GM12801 (cell line): ENCODE data around the gene PLCXD1.

ENCODE experiments used
- CTCF ChIP-seq: IDR thresholded peaks from one replicate; pipeline ENCODE4 v1.5.1; 2011; ENCODE audit warnings: control low read depth; ENCODE audit not compliant: insufficient read length; ENCODE audit errors: extremely low read depth

The PLCXD1 gene, protein sequence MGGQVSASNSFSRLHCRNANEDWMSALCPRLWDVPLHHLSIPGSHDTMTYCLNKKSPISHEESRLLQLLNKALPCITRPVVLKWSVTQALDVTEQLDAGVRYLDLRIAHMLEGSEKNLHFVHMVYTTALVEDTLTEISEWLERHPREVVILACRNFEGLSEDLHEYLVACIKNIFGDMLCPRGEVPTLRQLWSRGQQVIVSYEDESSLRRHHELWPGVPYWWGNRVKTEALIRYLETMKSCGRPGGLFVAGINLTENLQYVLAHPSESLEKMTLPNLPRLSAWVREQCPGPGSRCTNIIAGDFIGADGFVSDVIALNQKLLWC

DNA sequence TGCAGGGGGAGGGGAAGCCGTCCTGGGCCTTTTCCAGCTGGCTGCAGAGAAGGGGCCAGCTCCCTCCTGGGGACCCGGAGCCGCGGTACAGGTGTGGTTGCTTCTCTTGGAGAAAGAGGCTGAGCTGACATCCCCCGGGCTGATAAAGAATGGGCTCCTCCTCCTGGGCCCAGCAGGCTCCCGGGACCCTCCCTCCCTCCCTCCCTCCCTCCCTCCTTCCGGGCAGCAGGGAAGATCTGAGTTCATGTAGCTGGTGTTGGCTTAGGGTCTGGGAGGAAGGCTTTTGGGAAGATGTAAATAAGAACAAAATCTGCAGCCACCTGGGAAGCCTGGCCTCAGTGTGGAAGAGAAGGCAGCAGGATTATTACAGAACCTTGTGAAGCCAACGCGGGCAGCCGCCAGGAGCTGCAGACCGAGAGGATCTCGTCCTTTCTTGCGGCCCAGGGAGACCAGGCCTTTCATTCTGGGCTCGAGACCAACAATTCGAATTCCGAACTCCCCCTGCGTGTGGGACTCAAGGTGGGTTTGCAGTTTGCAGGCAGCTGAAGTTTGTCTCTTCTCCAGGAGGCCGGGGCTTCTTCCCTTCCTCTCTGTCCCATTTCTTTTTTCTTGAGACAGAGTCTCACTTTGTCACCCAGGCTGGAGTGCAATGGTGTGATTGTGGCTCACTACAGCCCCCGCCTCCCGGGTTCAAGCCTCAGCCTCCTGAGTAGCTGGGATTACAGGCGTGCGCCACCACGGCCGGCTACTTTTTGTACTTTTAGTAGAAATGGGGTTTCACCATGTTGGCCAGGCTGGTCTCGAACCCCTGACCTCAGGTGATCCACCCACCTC is at the start of gene PLCXD1:
PLCXD1 (plus strand) TSS at position 216 of the 834 bp plus-strand sequence. CDS start 2,807 bp downstream, outside the sequence.
- no peak for TF ChIP-seq CTCF

DNA sequence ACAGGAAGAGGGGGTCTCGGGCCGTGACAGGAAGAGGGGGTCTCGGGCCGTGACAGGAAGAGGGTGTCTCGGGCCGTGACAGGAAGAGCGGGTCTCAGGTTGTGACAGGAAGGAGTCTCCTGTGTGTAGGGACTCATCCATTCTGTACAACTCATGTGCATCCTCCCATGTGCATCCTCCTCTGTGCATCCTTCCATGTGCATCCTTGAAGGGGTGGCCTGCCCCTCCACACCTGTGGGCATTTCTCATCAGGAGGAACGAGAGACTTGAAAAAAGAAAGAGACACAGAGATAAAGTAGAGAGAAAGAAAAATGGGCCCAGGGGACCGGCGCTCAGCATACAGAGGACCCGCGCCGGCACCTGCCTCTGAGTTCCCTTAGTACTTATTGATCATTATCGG is 30.2 kb upstream of the PLCXD1 start:
- TF ChIP-seq CTCF: no peak

GRCh38 chrX:252244-252956 is 28.8 kb upstream of the PLCXD1 start:
- TF ChIP-seq CTCF: no peak

DNA sequence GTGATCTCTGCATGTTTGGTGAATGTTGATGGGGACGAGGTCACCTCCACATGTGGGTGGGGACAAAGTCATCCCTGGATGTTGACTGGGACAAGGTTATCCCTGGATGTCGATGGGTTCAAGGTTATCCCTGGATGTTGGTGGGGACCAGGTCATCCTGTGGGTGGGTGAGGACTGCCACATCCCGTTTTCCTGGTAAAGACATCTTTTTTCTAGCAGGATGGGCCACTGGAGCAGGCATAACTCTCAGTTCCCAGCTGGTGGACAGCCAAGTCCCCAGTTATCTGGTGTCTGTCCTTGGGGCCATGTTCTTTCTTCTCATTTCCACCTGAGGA is 28.3 kb upstream of the PLCXD1 start:
- TF ChIP-seq CTCF: no peak

DNA sequence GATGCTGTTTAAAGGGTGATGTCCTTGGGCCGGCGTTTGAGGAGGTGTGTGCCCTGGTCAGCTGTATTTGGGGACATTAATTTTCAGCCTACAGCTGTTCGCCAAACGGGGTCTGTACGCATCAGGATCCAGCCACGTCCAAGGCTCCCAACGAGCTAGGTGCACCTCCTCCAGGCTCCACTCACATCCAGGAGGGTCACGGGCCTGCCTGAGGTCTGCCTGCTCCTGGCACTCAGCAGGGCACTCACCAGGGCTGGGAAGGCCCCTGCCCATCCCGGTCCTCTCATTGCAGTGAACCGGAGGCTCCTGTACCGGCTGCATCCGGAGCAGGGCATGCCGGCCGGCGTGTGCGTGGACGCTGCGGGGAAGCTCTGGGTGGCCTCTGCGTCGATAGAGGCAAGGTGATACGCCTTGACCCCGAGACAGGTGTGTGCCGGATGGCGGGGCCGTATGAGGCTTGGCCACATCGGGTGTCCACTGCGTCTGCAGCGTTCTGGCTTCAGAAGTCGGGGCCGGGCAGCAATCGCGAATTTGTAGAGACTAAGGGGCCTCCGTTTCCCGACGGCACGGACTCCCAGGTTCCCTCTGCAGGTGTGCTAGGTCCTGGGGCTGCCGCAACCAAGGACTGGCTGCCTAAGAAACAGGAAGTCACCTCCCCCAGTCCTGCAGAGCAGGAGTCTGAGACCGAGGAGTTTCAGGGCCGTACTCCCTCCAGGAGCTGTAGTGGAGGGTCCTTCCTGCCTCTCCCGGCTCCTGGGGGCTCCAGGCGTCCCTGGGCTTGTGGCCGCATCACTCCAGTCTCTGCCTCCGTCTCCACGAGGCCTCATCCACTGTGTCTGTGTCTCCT is 27.5 kb upstream of the PLCXD1 start:
- TF ChIP-seq CTCF: no peak

DNA sequence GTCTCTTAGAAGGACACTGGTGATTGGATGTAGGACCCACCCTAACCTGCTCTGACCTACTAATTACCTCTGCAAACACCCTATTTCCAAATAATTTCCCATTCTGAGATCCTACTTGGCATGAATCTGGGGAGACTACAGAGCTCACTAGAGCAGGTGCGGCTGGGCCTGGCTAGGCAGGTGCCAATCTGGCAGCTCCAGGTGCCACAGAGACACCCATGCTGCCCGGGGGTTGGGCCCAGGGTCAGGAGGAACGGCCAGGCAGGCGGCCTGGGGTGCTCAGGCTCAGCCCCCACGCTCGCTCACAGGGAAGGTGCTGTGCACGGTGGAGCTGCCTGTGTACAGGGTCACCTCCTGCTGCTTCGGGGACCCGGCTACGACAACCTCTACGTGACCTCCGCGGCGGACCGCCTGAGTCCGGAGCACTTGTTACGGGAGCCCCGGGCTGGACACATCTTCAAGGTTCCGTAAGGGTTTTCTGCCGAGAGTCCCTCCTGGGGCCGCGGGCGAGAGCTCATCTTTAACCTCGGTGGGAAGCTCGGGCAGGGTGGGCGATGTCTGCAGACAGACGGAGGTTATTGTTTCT is 26.5 kb upstream of the PLCXD1 start:
- TF ChIP-seq CTCF: no peak
